Mesodermal cell (in vitro differentiated cells): ENCODE data around the gene LDLRAD2.

Source experiments
- H3K27ac ChIP-seq: 2 replicates; pipeline ENCODE4 v1.7.0; 2013; ENCODE audit warnings: mild to moderate bottlenecking, low read depth, low read length, moderate library complexity; ENCODE audit not compliant: severe bottlenecking
- H3K36me3 ChIP-seq: 2 replicates; pipeline ENCODE4 v1.7.1; 2013; ENCODE audit warnings: mild to moderate bottlenecking, low read length, moderate library complexity; ENCODE audit not compliant: control insufficient read depth, insufficient read depth
- H3K4me1 ChIP-seq: one replicate; pipeline ENCODE4 v1.7.1; 2013; ENCODE audit warnings: mild to moderate bottlenecking, low read length; ENCODE audit not compliant: insufficient read depth, control insufficient read depth, poor library complexity, severe bottlenecking
- H3K4me3 ChIP-seq: 2 replicates; pipeline ENCODE4 v1.7.0; 2013; ENCODE audit warnings: low read length, control low read depth, mild to moderate bottlenecking; ENCODE audit not compliant: insufficient read depth, poor library complexity, severe bottlenecking; ENCODE audit errors: extremely low read depth
- H3K9me3 ChIP-seq: 2 replicates; pipeline ENCODE4 v1.7.1; 2013; ENCODE audit warnings: mild to moderate bottlenecking, low read length, moderate library complexity; ENCODE audit not compliant: control insufficient read depth
- WGBS, 2 experiments: methylation state at CpG; one replicate each; pipeline ENCODE4 v1.1.5; 2013; ENCODE audit warnings: missing lambda C conversion rate in 2 of 2; ENCODE audit not compliant: insufficient coverage in 2 of 2; 5-methylcytosine and 5-hydroxymethylcytosine counted together

The LDLRAD2 gene

GRCh38 chr1:21864730-21865129 lies 52.7 kb downstream of the LDLRAD2 start:
- Histone ChIP-seq H3K4me3 (no peak overlapping the region), H3K4me1 (no peaks in the 10 kb centered on the region), H3K9me3 (no peaks in the 10 kb centered on the region), H3K36me3 (peaks cover 74% of the 10 kb centered on the region), H3K27ac (no peak overlapping the region)
- 94 to 95% methylated on average over 19 to 26 of the region's 27 CpGs for WGBS, 2 experiments

GRCh38 chr1:21865609-21865942 lies 53.5 kb downstream of the LDLRAD2 start:
- H3K9me3 ChIP-seq: no peaks in the 10 kb centered on the region
- H3K4me3 ChIP-seq: no peak overlapping the region
- H3K36me3 ChIP-seq: peaks cover 74% of the 10 kb centered on the region
- H3K27ac ChIP-seq: no peak overlapping the region
- WGBS, 2 experiments: 94 to 100% methylated on average over 2 to 6 of the region's 7 CpGs
- H3K4me1 ChIP-seq: peaks cover under 1% of the 10 kb centered on the region

GRCh38 chr1:21865943-21866706 lies 54.1 kb downstream of the LDLRAD2 start:
- WGBS, 2 experiments: 55 to 58% methylated on average over 11 of the region's 11 CpGs
- H3K4me3 ChIP-seq: no peak overlapping the region
- no peak overlapping the region for H3K27ac ChIP-seq
- peaks cover 2% of the 10 kb centered on the region for H3K4me1 ChIP-seq
- H3K9me3 ChIP-seq: no peaks in the 10 kb centered on the region
- peaks cover 73% of the 10 kb centered on the region for H3K36me3 ChIP-seq

GRCh38 chr1:21866707-21867043 lies 54.6 kb downstream of the LDLRAD2 start:
- Histone ChIP-seq H3K4me3 (no peak overlapping the region), H3K9me3 (no peaks in the 10 kb centered on the region), H3K4me1 (peaks cover 2% of the 10 kb centered on the region), H3K36me3 (peaks cover 73% of the 10 kb centered on the region), H3K27ac (no peak overlapping the region)
- WGBS, 2 experiments: no CpG with 5 or more reads among the region's 1 CpG

GRCh38 chr1:21867451-21867996 lies 55.5 kb downstream of the LDLRAD2 start:
- 85 to 100% methylated on average over 3 to 4 of the region's 5 CpGs for WGBS, 2 experiments
- H3K27ac ChIP-seq: no peak overlapping the region
- peaks cover 74% of the 10 kb centered on the region for H3K36me3 ChIP-seq
- no peak overlapping the region for H3K4me3 ChIP-seq
- H3K4me1 ChIP-seq: peaks cover 2% of the 10 kb centered on the region
- H3K9me3 ChIP-seq: no peaks in the 10 kb centered on the region

GRCh38 chr1:21868482-21868881 lies 56.4 kb downstream of the LDLRAD2 start:
- Histone ChIP-seq H3K27ac (no peak overlapping the region), H3K4me3 (no peak overlapping the region), H3K9me3 (no peaks in the 10 kb centered on the region), H3K4me1 (peaks cover 2% of the 10 kb centered on the region), H3K36me3 (peaks cover 80% of the 10 kb centered on the region)
- WGBS, 2 experiments: 85 to 95% methylated on average over 4 to 5 of the region's 7 CpGs

GRCh38 chr1:21868941-21869454 lies 56.9 kb downstream of the LDLRAD2 start:
- Histone ChIP-seq H3K9me3 (no peaks in the 10 kb centered on the region), H3K4me1 (peaks cover 2% of the 10 kb centered on the region), H3K27ac (no peak overlapping the region), H3K4me3 (no peak overlapping the region), H3K36me3 (peaks cover 80% of the 10 kb centered on the region)
- 82 to 85% methylated on average over 7 to 10 of the region's 12 CpGs for WGBS, 2 experiments

- WGBS, 2 experiments: 91 to 96% methylated on average over 12 to 13 of the region's 13 CpGs
- Histone ChIP-seq H3K4me3 (no peak overlapping the region), H3K4me1 (peaks cover 2% of the 10 kb centered on the region), H3K36me3 (peaks cover 80% of the 10 kb centered on the region), H3K9me3 (no peaks in the 10 kb centered on the region), H3K27ac (no peak overlapping the region)
Measured at GRCh38 chr1:21869620-21870121, 57.6 kb downstream of the LDLRAD2 start.

- WGBS, 2 experiments: 97 to 98% methylated on average over 8 of the region's 15 CpGs
- no peak overlapping the region for H3K4me3 ChIP-seq
- H3K27ac ChIP-seq: no peak overlapping the region
Measured at GRCh38 chr1:21870611-21871010, 58.5 kb downstream of the LDLRAD2 start.

GRCh38 chr1:21871943-21872342 lies 59.9 kb downstream of the LDLRAD2 start:
- H3K27ac ChIP-seq: no peak overlapping the region
- whole genome bisulfite sequencing, 2 experiments: 91 to 96% methylated on average over 12 to 13 of the region's 13 CpGs
- peaks cover 81% of the 10 kb centered on the region for H3K36me3 ChIP-seq
- no peak overlapping the region for H3K4me3 ChIP-seq
- peaks cover 2% of the 10 kb centered on the region for H3K4me1 ChIP-seq
- no peaks in the 10 kb centered on the region for H3K9me3 ChIP-seq

More at GRCh38 chr1:21870611-21871010, 58.5 kb downstream of the LDLRAD2 start:
- H3K9me3 ChIP-seq: no peaks in the 10 kb centered on the region
- H3K4me1 ChIP-seq: peaks cover 2% of the 10 kb centered on the region
- H3K36me3 ChIP-seq: peaks cover 80% of the 10 kb centered on the region
